Right kidney (tissue), 1 donor: ENCODE data around the gene ACOT8.
"Not testable (repeated sequence)": the region's sequence is repeated elsewhere in the genome, so short reads cannot be mapped to it uniquely, and the experiment has no call there.

Source experiments
- DNase-seq: peaks from one replicate; pipeline ENCODE4 v3.0.0-alpha.2; 2016

The ACOT8 gene

DNA sequence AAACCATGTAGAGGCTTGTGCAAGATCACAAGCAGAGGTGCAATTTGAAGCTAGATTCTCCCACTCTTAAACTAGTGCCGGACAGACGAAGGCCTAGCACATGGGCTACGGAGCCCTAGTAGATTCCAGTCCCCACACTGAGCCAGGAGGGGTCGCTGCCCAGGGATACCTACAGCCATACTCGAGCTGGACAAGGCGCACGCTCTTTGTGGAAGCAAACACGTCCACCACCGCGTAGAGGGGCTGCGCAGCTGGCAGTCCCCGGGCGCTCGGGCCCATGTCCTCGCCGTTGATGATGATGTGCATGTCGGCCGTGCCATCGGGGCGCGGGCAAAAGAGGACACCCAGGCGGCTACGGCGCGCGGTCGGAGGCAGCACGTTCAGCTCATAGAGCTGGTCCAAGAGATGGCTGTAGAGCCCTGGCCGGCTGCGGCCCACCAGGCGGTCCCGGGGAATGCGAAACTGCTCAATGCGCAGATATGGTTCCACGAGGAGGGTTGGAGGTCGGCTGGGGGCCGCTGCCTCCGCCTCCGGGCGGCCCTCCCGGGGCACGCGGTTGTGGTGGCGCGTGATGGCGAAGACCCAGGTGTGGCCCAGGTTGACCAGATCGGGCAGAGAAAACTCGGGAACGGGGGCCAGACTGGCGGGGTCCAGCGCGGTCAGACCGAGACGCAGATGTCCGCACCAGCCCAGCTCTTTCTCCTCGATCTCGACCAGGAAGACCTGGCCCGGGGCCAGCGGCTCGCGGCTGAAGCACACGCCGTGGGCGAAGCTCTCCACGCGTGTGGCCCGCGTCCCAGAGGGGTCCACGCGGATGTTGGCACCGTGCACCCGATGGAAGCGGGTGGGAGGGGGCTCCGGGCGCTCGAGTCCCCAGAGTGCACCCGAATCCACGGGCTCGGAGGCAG is 33.1 kb upstream of the ACOT8 start:
- DNase-seq, result peak; percentile 92

DNA sequence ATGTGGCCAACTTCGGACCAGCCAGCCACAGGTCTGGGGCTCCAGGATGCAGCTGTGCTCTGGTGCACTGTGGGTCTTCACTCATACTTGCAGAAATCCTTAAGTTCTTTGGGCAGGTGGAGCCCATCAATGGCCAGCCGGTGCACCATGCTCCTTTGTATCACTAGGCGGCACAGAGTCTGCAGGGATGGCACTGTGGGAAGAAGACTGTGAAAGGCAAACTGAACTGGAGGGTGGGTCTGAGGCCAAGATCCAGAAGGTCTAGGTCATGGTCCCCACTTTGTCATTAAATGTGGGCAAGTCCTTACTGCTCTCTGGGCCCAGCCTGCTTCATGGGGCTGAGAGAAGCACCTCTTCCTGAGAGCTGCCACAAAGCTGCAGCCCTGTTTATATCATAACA is 31.5 kb upstream of the ACOT8 start:
- DNase-seq, result no peak

DNA sequence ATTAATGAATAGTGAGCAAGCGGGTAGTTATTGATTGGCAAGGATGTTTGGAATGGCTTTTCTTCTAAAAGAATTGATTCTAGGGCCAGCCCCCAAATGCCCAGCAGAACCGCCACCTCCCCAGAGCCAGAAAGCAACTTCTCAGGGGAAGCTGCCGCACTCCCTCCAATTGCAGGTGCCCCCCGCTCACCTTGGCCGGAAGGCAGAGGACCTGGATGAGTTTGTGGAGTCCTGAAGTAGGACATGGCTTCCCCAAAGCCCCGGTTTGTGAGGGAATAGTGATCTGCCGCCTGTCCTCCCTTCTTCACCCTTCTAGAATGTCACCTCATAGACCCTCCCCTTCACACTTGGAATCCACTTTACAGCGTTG is 30.1 kb upstream of the ACOT8 start, which contains the start of gene SPATA25:
Gene SPATA25 (minus strand): TSS at position 277 of the 370 bp plus-strand sequence. CDS start 32 bp downstream, at position 245.
- DNase-seq, result no peak

GRCh38 chr20:45886590-45887345 is 29.6 kb upstream of the ACOT8 start:
- no peak for DNase-seq

DNA sequence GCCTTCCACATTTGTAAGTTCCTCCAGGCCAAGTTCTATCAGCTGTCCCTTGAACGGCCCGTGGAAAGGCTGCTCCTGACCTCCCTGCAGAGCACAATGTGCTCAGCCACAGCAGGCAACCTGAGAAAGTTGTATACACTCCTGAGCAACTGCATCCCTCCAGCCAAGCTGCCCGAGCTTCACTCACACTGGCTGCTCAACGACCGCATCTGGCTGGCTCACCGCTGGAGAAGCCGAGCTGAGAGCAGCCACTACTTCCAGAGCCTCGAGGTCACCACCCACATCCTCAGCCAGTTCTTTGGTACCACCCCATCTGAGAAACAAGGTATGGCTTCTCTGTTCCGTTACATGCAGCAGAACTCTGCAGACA is 25.9 kb upstream of the ACOT8 start:
- DNase-seq, result no peak

GRCh38 chr20:45882469-45883099 is 25.4 kb upstream of the ACOT8 start:
- no peak for DNase-seq

GRCh38 chr20:45880988-45881788 is 24.0 kb upstream of the ACOT8 start, which contains the start of gene ZSWIM1:
Gene ZSWIM1 (plus strand): TSS chr20:45881227. CDS start chr20:45882593, 1,366 bp downstream.
- DNase-seq, result peak; percentile 81

DNA sequence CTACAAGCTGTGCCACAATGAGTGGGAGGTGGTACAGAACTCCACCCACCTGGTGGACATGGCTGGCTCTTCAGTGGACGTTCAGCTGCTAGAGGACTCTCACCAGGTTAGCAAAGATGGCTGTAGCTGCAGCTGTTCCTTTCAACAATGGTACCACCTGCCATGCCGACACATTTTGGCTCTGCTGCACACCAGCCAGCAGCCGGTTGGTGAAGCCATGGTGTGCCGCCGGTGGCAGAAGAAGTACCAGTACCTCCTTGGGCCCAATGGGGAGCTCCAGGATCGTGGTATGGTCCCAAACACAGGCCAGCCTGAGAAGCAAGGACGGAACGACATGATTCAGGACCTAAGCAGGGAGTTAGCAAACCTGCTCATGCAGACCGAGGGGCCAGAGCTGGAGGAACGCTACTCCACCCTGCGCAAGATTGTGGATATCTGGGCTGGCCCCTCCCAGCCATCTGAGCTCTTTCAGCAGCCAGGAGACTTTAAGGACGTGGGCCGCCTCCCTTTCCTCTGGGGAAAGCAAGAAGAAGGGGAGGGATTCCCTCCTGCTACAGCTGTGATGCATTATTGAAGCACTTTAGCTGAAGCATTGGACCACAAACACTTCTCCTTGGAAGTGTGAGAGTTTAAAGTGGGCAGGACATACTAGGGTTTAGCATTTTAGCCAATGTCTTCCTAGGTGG is 21.0 kb upstream of the ACOT8 start:
- no peak for DNase-seq

DNA sequence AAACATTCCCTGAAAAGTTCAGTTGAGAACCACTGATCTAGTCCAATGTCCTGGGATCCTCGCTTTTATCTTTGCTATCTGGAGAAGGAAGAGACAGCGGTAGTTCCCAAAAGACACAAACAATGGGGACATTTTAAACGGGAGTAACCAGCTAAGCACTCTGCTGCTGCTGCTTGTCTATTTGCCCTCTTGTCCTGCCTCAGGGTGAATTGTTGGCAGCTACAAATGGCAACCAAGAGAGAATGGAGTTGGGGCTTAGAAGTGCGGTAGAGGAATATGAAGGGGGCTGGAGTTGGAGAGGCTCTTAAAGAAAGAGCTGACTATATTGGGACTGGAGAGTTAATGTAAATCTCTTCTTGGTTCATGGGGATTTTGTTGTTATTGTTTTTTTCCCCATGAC is 17.4 kb upstream of the ACOT8 start:
- DNase-seq, result no peak

- not testable (repeated sequence) for DNase-seq
Observed at GRCh38 chr20:45874104-45874481, 16.9 kb upstream of the ACOT8 start.

- DNase-seq, result no peak
Observed at GRCh38 chr20:45873409-45874103, 16.4 kb upstream of the ACOT8 start.

- no peak for DNase-seq
Observed at GRCh38 chr20:45872626-45873025, 15.4 kb upstream of the ACOT8 start.

- no peak for DNase-seq
Observed at GRCh38 chr20:45867819-45868176, 10.6 kb upstream of the ACOT8 start.

GRCh38 chr20:45867136-45867818 is 10.1 kb upstream of the ACOT8 start:
- no peak for DNase-seq

DNA sequence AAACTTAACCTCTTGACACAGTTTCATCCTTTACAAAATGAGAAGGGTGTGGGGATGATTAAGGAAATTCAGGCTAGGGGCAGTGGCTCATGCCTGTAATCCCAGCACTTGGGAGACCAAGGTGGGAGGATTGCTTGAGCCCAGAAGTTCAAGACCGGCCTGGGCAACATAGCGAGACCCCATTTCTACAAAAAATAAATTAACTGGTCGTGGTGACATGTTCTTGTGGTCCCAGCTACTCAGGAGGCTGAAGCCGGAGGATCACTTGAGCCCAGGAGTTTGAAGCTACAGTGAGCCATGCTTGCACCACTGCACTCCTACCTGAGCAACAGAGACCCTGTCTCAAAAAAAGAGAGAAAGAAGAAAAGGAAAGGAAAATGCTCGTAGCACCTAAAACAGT is 9.3 kb upstream of the ACOT8 start:
- DNase-seq, result no peak

GRCh38 chr20:45863543-45864470 is 6.6 kb upstream of the ACOT8 start:
- no peak for DNase-seq

DNA sequence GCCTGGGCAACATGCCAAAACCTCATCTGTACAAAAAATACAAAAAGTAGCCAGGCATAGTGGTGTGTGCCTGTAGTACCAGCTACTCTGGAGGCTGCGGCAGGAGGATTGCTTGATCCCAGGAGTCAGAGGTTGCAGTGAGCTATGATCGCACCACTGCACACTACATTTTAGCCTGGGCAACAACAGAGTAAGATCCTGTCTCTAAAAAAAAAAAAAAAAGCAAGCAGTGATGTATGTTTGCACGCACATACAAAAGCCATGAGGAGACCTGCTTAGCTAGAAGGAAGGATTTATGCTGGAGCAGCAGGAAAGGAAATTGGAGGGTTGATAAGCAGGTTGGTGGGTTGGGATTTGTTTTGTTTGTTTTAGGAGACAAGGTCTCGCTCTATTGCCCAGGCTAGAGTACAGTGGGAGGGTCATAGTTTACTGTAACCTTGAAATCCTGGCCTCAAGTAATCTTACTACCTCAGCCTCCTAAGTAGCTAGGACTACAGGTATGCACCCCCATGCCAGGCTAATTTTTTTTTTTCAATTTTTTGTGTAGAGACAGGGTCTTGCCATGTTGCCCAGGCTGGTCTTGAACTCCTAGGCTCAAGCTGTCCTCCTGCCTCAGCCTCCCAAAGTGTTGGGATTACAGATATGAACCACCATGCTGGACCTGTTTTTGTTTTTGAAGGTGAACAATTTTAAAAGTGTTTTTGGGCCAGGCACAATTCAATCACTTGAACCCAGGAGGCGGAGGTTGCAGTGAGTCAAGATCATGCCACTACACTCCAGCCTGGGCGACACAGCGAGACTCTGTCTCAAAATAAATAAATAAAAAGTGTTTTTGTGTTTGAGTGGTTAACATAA is 4.3 kb upstream of the ACOT8 start:
- DNase-seq, result no peak

GRCh38 chr20:45860560-45861220 is 3.5 kb upstream of the ACOT8 start:
- no peak for DNase-seq
